HG03175 (cell line): ENCODE measurements around the gene GSTM5.
"Not testable (repeated sequence)": the region's sequence is repeated elsewhere in the genome, so short reads cannot be mapped to it uniquely, and the experiment has no call there.

ENCODE experiments used
- ATAC-seq: cut with Tn5 transposase; IDR thresholded peaks from one replicate; pipeline ENCODE4 v1.9.1; 2021; ENCODE audit warnings: mild to moderate bottlenecking, moderate library complexity; ENCODE audit not compliant: unreplicated experiment

Gene GSTM5

GRCh38 chr1:109726728-109727373 is 14.8 kb downstream of the GSTM5 start:
- no peak for ATAC-seq

- no peak for ATAC-seq
These were observed 16.8 kb downstream of the GSTM5 start for GRCh38 chr1:109728870-109729269.

GRCh38 chr1:109730666-109731065 is 18.6 kb downstream of the GSTM5 start:
- ATAC-seq: no peak

- ATAC-seq: no peak
These were observed 20.4 kb downstream of the GSTM5 start for GRCh38 chr1:109732390-109732881.

GRCh38 chr1:109733236-109733870 is 21.3 kb downstream of the GSTM5 start:
- no peak for ATAC-seq

- peak; percentile 72 for ATAC-seq
These were observed 27.9 kb downstream of the GSTM5 start for GRCh38 chr1:109739738-109740614.

GRCh38 chr1:109740615-109741373 is 28.7 kb downstream of the GSTM5 start, which contains the start of gene GSTM3:
GSTM3 (minus strand) TSS chr1:109741038; CDS start chr1:109740287, 751 bp downstream.
- no peak for ATAC-seq

- not testable (repeated sequence) for ATAC-seq
These were observed 36.3 kb downstream of the GSTM5 start for GRCh38 chr1:109748311-109748710.

GRCh38 chr1:109749221-109749620 is 37.2 kb downstream of the GSTM5 start:
- ATAC-seq: no peak

GRCh38 chr1:109750241-109750882 is 38.3 kb downstream of the GSTM5 start:
- no peak for ATAC-seq

GRCh38 chr1:109750920-109751319 is 38.9 kb downstream of the GSTM5 start:
- ATAC-seq: no peak

- ATAC-seq: no peak
These were observed 39.6 kb downstream of the GSTM5 start for GRCh38 chr1:109751531-109752260.

GRCh38 chr1:109754738-109755137 is 42.7 kb downstream of the GSTM5 start:
- ATAC-seq: no peak

GRCh38 chr1:109756325-109756724 is 44.3 kb downstream of the GSTM5 start:
- not testable (repeated sequence) for ATAC-seq

GRCh38 chr1:109756848-109757521 is 44.9 kb downstream of the GSTM5 start:
- ATAC-seq: no peak

GRCh38 chr1:109757936-109758786 is 46.1 kb downstream of the GSTM5 start:
- ATAC-seq: no peak

- no peak for ATAC-seq
These were observed 47.7 kb downstream of the GSTM5 start for GRCh38 chr1:109759513-109760334.
